Activated gamma-delta T cell treated with Interleukin-2 at 50 U/mL for 16 hours (primary cell): ENCODE data around the gene ZFPL1.
"Not testable (repeated sequence)": the region's sequence is repeated elsewhere in the genome, so short reads cannot be mapped to it uniquely, and the experiment has no call there.

Source experiments
- DNase-seq: peaks from one replicate; pipeline ENCODE4 v3.0.0-alpha.2; 2020

ZFPL1 gene

DNA sequence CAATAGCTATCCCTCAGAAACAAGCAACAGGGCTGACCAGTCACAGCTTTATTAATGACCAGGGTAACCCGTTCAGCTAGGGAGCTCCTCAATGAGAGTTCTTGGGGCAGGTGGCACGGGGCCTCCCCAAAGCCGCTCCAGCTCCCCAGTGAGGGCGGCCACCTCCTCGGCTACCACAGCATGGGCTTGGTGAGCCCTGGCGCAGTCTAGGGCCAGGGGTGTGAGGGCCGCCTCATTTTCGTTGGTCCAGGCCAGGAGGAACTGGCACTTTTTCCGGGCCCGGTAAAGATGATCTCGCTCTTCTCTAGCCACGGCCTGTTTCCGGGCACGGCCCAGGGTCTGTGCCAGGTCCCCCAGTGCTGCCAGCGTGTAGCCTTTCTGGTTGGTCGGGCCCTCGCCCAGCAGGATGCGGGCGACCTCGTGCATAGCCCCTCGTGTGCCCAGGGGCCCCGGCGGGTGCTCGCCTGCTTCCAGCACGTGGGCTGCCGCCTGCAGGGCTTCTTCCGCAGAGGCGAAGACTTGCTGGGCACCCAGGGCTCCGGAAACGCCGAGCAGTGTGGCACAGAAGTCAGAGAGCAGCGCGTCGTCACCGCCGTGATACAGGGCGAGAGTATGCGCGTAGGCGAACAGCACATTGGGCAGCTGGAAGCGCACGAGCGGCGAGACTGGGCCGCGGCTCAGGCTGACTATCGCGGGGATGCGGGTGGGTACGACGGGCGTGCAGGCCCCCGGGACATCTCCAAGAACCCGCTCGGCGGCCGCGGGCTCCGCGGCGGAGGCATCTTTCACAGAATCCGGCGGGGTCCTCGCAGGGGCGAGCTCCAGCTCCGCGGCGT is 32.6 kb downstream of the ZFPL1 start:
- DNase-seq: peak; percentile 51

DNA sequence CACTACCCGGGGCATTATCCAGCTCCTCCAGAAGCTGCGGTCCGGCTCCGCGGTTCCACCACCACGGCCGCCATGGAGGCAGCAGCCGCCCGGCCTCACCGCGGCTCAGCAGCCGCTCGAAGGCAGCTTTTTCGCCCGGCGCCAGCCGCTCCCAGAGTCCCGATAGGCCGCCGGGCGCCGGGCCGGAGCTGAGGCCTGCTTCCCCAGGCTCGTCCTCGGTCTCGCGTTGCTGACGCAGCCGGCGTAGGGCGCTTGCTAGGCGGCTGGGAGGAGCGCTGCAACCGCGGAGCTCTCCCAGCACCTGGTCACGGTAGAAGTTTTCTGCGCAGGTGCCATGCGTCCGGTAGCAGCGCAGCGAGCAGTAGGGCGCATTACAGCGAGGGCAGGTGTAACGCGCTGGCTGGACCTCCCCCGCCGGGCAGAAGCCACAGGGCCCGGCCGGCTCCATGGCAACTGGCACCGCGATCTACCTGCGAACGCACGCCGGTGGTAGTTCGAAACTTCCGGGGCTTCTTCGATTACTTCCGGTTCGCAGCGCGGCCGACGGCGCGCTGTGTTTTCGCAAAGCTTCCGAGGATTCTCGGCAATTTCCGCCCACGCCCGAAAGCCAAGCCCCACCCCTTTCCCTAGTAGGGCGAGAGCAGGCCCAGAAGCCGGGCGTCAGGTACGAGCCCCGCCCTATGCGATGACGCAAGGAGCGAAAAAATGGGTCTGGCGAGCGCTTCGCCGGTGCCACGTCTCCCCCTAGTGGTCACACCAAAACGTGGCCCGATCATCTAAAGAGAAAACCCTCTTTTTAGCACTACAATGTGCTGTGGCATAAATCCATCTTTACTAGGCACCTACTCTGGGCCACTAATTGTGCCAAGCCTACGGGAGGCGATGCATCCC is 33.4 kb downstream of the ZFPL1 start, which contains the start of gene ZNHIT2:
Gene ZNHIT2, minus strand, starts transcription at position 496 of the 891 bp plus-strand sequence. Its CDS starts 48 bp downstream, at position 448.
- DNase-seq: peak; percentile 100

DNA sequence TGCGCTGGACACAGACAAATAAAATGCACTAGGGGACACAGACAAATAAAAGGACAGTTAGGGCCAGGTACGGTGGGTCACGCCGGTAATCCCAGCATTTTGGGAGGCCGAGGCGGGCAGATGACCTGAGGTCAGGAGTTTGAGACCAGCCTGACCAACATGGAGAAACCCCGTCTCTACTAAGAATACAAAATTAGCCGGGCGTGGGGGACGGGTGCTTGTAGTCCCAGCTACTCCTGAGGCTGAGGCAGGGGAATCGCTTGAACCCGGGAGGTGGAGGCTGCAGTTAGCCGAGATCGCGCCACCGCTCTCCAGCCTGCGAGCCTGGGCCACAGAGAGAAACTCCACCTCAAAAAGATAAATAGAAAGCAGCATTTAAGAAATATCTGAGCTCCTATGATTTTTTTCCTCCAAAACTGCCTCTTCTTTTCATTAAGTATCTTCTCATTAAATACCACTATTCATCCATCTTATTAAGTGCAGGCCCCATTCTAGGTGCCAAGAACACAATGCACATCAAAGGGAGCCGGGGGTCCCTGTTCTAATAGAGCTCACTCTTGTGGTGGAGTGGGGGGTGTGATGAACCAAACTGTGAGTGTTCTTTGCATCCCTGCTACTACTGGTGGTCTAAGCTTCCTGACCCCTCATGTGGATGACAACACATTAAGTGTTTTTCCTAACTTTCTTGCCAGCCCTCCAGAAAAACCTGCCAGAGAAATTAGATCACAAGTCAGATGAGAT is 34.2 kb downstream of the ZFPL1 start:
- DNase-seq: no peak

- DNase-seq: not testable (repeated sequence)
These were observed 35.1 kb downstream of the ZFPL1 start for GRCh38 chr11:65118891-65119669.

DNA sequence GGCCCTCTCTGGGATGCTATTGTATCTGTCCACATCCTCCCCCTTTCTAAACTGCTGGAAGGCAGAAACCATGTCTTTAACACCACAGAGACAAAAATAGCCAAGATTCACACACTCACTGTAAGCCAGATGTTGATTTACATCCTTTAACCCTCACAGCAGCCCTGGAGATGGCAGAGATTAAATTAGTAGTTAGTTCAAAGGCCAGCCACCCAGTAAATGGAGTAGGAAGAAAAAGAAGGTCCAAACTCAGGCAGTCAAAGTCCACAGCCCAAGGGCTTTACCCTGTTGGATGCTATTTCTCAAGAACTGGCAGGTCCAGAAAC is 35.6 kb downstream of the ZFPL1 start:
- no peak for DNase-seq

- DNase-seq: no peak
These were observed 36.8 kb downstream of the ZFPL1 start for GRCh38 chr11:65120831-65121230.

DNA sequence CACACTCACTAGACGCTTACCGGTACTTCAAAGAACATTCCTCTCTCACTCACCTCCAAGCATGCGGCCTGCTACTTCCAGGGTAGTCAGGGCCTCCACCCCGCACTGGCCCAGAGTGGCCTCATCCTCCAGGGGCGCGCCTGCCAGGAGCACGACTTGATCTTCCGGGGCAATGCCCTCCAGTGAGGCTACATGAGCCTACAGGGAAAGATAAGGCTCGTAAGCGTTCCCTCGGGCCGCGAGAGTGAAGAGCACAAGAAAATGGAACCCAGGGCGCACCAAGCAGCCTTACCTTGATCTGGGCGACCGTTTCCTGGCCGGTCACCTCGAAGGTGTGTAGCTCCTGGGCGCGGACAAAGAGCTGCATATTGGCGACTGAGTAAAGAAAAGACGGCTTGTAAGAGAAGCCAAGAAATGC is 37.4 kb downstream of the ZFPL1 start:
- DNase-seq: no peak

DNA sequence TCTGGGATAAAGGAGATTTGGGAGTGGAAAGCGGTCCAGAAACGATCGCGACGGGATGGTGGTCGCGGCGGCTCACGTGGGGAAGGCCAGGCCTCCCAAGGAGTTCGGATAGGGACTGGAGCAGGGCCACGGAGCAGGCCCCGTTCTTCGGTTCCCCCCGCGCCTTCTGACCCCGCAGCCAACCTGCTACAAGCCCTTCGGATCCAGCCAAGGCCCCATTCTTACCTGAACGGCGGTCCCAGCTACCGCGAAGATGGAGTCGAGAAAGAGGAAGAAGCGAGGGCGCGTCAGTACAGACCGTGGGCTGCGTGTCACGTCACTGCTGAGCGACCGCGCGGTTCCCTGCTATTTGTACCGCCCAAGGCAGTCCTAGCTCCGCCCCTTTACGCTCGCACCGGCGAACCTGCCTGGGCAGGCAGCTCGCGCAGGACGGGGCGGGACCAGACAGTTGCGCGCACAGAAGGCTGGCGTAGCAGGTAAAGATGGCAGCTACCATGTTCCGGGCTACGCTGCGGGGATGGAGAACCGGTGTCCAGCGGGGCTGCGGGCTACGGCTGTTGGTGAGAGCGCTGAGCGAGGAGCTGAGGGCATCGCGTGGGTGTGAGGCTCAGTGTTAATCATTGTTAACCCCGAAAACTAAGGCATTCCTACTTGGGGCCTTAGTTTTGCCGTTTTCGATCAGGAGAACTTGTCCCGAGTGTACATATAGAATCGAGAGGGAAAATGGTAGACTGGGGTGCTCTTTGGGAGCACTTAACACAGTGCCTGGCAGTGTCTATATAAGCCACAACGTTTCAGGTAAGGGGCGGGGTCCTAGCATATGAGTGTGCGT is 38.1 kb downstream of the ZFPL1 start, which contains the start of the genes FAU and MRPL49:
Gene FAU, minus strand, starts transcription at position 270 of the 832 bp plus-strand sequence. CDS start 321 bp downstream, outside the sequence.
Gene MRPL49, plus strand, starts transcription at position 457 of the 832 bp plus-strand sequence. Its CDS starts 26 bp downstream, at position 483.
- DNase-seq: peak; percentile 99

GRCh38 chr11:65124480-65125196 is 40.6 kb downstream of the ZFPL1 start:
- DNase-seq: no peak

DNA sequence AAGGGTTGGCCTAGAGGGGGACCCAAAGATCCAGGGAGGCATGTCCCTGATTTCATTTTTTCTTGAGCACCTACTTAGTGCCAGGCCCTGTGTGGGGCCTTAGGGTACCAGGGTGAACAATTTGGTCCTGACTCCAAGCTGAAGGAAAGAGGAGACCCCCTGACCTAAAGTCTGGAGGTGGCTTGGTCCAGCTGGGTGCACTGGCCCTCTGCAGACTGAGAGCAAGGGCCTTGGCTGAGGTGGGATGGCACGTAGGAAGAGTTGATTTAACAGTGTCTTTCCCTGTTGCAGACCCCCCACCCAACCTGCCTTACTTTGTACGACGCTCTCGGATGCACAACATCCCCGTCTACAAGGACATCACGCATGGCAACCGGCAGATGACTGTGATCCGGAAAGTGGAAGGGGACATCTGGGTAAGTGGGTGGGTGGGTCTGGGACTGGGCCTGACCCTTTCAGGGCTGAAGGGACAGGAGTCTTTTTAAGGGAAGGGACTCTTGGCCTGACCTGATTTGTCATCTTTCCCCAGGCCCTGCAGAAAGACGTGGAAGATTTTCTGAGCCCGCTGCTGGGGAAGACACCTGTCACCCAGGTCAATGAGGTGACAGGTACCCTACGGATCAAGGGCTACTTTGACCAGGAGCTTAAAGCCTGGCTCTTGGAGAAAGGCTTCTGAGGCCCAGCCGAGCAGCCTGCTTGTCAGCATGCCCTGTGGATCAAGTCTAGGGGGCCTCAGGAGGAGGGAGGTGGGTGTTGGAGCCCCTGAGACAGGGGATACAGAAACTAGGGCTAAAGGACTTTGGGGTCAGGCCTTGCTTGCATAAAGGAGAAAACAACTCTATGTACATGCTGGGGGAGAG is 41.4 kb downstream of the ZFPL1 start:
- no peak for DNase-seq

GRCh38 chr11:65126624-65127274 is 42.7 kb downstream of the ZFPL1 start:
- no peak for DNase-seq

DNA sequence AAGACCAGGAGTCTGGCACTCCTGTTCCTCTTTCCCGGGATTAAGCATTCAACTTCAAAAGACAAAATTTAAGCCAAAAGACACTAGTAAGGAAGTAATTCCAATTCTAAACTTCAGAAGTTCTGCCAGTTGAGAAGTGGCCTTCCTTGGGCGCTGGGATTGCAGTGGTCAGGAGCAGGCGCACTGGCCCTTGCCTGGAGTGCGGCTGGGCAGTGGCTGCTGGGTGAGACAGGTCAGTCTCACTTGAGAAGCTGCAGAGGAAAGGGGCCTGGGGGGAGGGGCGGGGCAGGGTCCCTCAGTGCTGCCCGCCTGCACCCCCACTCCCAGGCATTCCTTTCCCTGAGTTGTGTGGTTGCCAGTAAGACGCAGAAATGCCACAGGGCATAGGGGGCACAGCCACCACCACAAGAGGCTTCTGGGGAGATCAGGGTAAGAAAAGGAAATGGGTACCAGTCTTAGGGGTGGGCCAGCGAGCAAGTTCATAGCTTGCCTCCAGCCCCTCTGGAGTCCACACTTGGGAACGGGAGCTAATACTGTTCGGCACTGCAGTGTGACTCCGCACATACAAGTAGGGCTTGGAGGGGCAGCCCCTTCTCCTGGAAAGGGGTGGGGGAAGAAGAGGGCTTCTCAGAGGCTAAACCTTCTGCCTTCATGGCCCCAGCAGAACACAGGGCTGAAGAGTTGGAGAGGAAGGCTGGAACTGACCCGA is 43.6 kb downstream of the ZFPL1 start:
- no peak for DNase-seq

DNA sequence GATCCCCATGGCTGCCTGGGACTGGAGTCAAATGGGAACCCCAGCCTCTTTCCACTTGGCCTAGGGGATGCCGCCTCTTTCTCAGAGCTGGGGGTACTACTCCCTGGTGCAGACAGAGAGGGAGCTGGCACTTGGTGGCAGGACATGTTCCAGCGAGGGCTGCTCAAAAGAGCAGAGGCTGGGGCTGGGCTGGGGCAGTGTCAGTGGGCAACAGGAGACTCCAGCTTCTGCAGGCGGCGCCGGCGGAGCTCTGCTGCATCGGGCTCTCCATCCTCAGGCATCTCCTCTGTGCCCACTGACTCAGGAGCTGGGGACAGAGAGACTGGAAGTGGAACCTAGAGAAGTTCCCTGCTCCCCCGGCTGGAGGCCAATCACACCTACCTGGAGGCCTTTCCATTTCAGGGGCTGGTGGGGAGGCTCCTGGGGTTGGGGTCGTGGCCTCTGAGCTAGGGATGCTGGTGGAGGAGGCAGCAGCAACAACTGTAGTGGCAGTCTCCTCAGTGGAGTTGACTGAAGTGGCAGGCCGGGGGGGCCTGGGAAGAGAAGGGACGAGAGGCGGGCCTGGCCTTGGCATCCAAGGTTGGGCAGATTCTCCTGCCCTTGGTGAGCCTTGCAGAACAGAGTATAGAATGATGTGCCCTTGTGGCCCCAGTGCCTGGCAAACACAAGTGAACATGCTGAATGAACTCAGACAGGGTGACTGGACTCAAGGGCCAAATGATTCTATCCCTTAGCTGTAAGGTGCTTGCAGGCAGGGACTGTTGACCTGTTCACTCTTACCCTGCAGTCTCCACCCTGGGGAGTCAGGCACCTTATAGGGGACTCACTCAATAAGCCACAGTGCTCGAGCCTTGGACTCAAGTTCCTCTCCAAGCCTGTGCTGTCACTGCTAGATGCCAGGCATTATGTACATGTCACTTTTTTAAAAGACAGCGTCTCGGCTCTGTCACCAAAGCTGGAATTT is 44.4 kb downstream of the ZFPL1 start:
- no peak for DNase-seq

- DNase-seq: no peak
These were observed 45.8 kb downstream of the ZFPL1 start for GRCh38 chr11:65129649-65130441.

DNA sequence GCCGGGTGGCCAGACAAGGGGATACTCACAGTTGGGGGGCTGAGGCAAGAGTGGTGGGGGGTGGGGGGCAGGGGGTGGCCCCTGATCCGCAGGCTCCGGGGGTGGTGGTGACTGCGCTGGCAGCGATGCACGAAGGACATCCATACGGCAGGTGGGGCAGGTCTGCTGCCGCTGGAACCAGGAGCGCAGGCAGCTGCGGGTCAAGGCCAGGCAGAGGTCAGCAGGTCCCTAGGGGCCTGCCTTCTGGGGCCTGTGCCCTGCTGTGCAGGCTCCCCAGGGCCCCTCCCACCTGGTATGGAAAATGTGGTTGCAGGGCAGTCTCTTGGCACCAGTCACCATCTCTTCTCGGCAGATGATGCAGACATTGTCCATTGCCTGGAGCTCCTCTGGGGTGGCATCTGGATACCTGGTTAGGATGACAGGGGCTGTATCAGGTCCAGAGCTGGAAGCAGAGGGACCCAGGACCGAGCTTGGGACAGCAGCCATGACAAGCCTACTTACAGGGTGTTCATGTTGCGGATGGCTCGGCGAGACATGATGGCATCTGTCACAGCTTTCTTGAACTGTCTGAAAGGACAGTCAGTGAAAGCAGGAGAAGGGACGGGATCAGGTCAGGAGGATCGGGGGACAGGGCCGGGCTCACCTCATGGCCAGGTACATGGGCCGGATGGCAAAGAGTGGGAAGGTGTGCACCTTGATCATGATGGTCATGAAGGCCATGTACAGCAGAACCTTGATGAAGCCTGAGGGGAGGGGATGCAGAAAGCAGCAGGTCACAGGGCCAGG is 46.8 kb downstream of the ZFPL1 start:
- DNase-seq: no peak
